GM12801 (cell line): ENCODE data around the gene FBN3.

Source experiments
- CTCF ChIP-seq: IDR thresholded peaks from one replicate; pipeline ENCODE4 v1.5.1; 2011; ENCODE audit warnings: control low read depth; ENCODE audit not compliant: insufficient read length; ENCODE audit errors: extremely low read depth

The FBN3 gene

GRCh38 chr19:8180018-8180417 is 30.6 kb upstream of the FBN3 start:
- TF ChIP-seq CTCF, result no peak

GRCh38 chr19:8174706-8175105 is 25.3 kb upstream of the FBN3 start:
- no peak for TF ChIP-seq CTCF

GRCh38 chr19:8168537-8168936 is 19.1 kb upstream of the FBN3 start:
- TF ChIP-seq CTCF, result no peak

- TF ChIP-seq CTCF, result no peak
These were observed 18.6 kb upstream of the FBN3 start for GRCh38 chr19:8167985-8168384.

- no peak for TF ChIP-seq CTCF
These were observed 14.4 kb upstream of the FBN3 start for GRCh38 chr19:8163759-8164158.

- TF ChIP-seq CTCF, result no peak
These were observed 11.8 kb upstream of the FBN3 start for GRCh38 chr19:8161135-8161646.

- no peak for TF ChIP-seq CTCF
These were observed 9.2 kb upstream of the FBN3 start for GRCh38 chr19:8158411-8159074.

GRCh38 chr19:8155318-8155717 is 5.9 kb upstream of the FBN3 start:
- TF ChIP-seq CTCF, result no peak
